Neural progenitor cell (in vitro differentiated cells): Measurements from ENCODE around the gene PPP2R2B.

Experiments
- CTCF ChIP-seq: fragments of 200-600 bp; sonication (generic); IDR thresholded peaks from 2 replicates; pipeline ENCODE4 v1.5.1; 2017; ENCODE audit warnings: antibody characterized with exemption, mild to moderate bottlenecking
- EZH2phosphoT487 ChIP-seq: fragments of 200-600 bp; sonication (generic); IDR thresholded peaks from 2 replicates; pipeline ENCODE4 v1.6.1; 2017; ENCODE audit warnings: antibody characterized with exemption

- TF ChIP-seq EZH2phosphoT487: no peak
- TF ChIP-seq CTCF: no peak
Observed at GRCh38 chr5:146852089-146852488, 26.5 kb downstream of the PPP2R2B start.
